GM23338 (cell line): ENCODE data around the gene NDUFB4. TPM values are rescaled to one million over a fixed set of nuclear protein-coding genes. Genes with fewer than 3 reads are reported as not detected.

Experiments used
- ATAC-seq: fragments of 200-7000 bp; cut with Tn5 transposase; 3 replicates; pipeline ENCODE4 v1.9.1; 2020
- DNase-seq: peaks from one replicate; pipeline ENCODE4 v3.0.0-alpha.2; 2015; ENCODE audit warnings: low spot score
- H2AFZ ChIP-seq: fragments of 200-600 bp; sonication (generic); 2 replicates; pipeline ENCODE4 v1.8.0; 2016; ENCODE audit warnings: antibody characterized with exemption, mild to moderate bottlenecking, moderate library complexity
- H3F3A ChIP-seq: fragments of 200-600 bp; sonication (generic); replicated peaks from 2 replicates; pipeline ENCODE4 v1.8.0; 2017; ENCODE audit warnings: antibody characterized with exemption, mixed run types, low read depth
- H3K27ac ChIP-seq: fragments of 200-600 bp; sonication (generic); 2 replicates; pipeline ENCODE4 v1.6.1; 2016; ENCODE audit warnings: low read depth
- H3K27me3 ChIP-seq: fragments of 200-600 bp; sonication (generic); 2 replicates; pipeline ENCODE4 v1.8.0; 2016; ENCODE audit warnings: mild to moderate bottlenecking, mixed run types, moderate library complexity; ENCODE audit not compliant: insufficient read depth
- H3K36me3 ChIP-seq: fragments of 200-600 bp; sonication (generic); 2 replicates; pipeline ENCODE4 v1.8.0; 2016; ENCODE audit warnings: mild to moderate bottlenecking; ENCODE audit not compliant: insufficient read depth
- H3K4me1 ChIP-seq: fragments of 200-600 bp; sonication (generic); 2 replicates; pipeline ENCODE4 v1.8.0; 2016; ENCODE audit warnings: mild to moderate bottlenecking, moderate library complexity; ENCODE audit not compliant: insufficient read depth
- H3K4me2 ChIP-seq: fragments of 200-600 bp; sonication (generic); 2 replicates; pipeline ENCODE4 v1.7.1; 2017; ENCODE audit warnings: mixed run types
- H3K4me3 ChIP-seq: fragments of 200-600 bp; sonication (generic); 2 replicates; pipeline ENCODE4 v1.6.1; 2016; ENCODE audit warnings: mixed run types
- H3K79me2 ChIP-seq: fragments of 200-600 bp; sonication (generic); replicated peaks from 2 replicates; pipeline ENCODE4 v1.8.0; 2017; ENCODE audit warnings: mild to moderate bottlenecking; ENCODE audit not compliant: insufficient read depth
- H3K9me2 ChIP-seq: fragments of 200-600 bp; sonication (generic); 2 replicates; pipeline ENCODE4 v1.8.0; 2017; ENCODE audit not compliant: insufficient read depth
- H4K20me1 ChIP-seq: fragments of 200-600 bp; sonication (generic); replicated peaks from 2 replicates; pipeline ENCODE4 v1.8.0; 2017; ENCODE audit warnings: mild to moderate bottlenecking; ENCODE audit not compliant: insufficient read depth
- H3K27ac Mint-ChIP-seq: 2 replicates; pipeline ENCODE4 v1.8.0; 2020; ENCODE audit warnings: inconsistent platforms, mild to moderate bottlenecking, moderate library complexity, mixed read lengths
- H3K27me3 Mint-ChIP-seq: 3 replicates; pipeline ENCODE4 v1.8.0; 2022; ENCODE audit warnings: low read depth, mild to moderate bottlenecking, moderate library complexity, mixed read lengths, inconsistent platforms; ENCODE audit not compliant: insufficient read depth, poor library complexity
- H3K36me3 Mint-ChIP-seq: 3 replicates; pipeline ENCODE4 v1.8.0; 2021; ENCODE audit warnings: low read depth, mild to moderate bottlenecking, inconsistent platforms, moderate library complexity, mixed read lengths
- H3K4me1 Mint-ChIP-seq: 3 replicates; pipeline ENCODE4 v1.8.0; 2020; ENCODE audit warnings: mild to moderate bottlenecking, inconsistent platforms, mixed read lengths
- H3K4me3 Mint-ChIP-seq: 3 replicates; pipeline ENCODE4 v1.8.0; 2021; ENCODE audit warnings: moderate library complexity, mild to moderate bottlenecking, inconsistent platforms, mixed read lengths
- H3K9me3 Mint-ChIP-seq: 3 replicates; pipeline ENCODE4 v1.8.0; 2020; ENCODE audit warnings: moderate library complexity, mild to moderate bottlenecking, inconsistent platforms, mixed read lengths
- CREB1 ChIP-seq: fragments of 250-450 bp; sonication (Bioruptor Pico); IDR thresholded peaks from 2 replicates; pipeline ENCODE4 v1.5.0; 2020; ENCODE audit warnings: low read depth, mild to moderate bottlenecking, moderate library complexity
- ETS1 ChIP-seq: IDR thresholded peaks from 2 replicates; pipeline ENCODE4 v1.6.1; 2016; ENCODE audit warnings: antibody characterized with exemption
- EZH2 ChIP-seq: fragments of 200-600 bp; sonication (generic); IDR thresholded peaks from one replicate; pipeline ENCODE4 v1.8.0; 2017; ENCODE audit warnings: antibody characterized with exemption, mild to moderate bottlenecking, low read depth; ENCODE audit not compliant: unreplicated experiment
- EZH2phosphoT487 ChIP-seq: fragments of 200-600 bp; sonication (generic); IDR thresholded peaks from one replicate; pipeline ENCODE4 v1.8.1; 2018; ENCODE audit warnings: antibody characterized with exemption; ENCODE audit not compliant: unreplicated experiment
- NANOG ChIP-seq: IDR thresholded peaks from 2 replicates; pipeline ENCODE4 v1.6.1; 2016; ENCODE audit warnings: antibody characterized with exemption, borderline replicate concordance
- POLR2AphosphoS5 ChIP-seq: IDR thresholded peaks from 2 replicates; pipeline ENCODE4 v1.6.1; 2016; ENCODE audit warnings: antibody characterized with exemption, low read depth
- REST ChIP-seq: IDR thresholded peaks from one replicate; pipeline ENCODE4 v1.6.1; 2018; ENCODE audit warnings: antibody characterized with exemption; ENCODE audit not compliant: unreplicated experiment
- STAT1 ChIP-seq: IDR thresholded peaks from one replicate; pipeline ENCODE4 v1.6.1; 2016; ENCODE audit warnings: antibody characterized with exemption; ENCODE audit not compliant: unreplicated experiment
- ZNF114 ChIP-seq: fragments of 250-450 bp; sonication (Bioruptor Pico); IDR thresholded peaks from 2 replicates; pipeline ENCODE4 v1.5.0; 2020; ENCODE audit warnings: mild to moderate bottlenecking, moderate library complexity
- ZNF331 ChIP-seq: fragments of 250-450 bp; sonication (Bioruptor Pico); IDR thresholded peaks from 2 replicates; pipeline ENCODE4 v1.5.0; 2020; ENCODE audit warnings: low read depth, mild to moderate bottlenecking, moderate library complexity
- polyA plus RNA-seq: library from polyadenylated mRNA; unstranded; fragments of >200 nt; fragmentation: Nextera tagmentation; extraction: Ambion mirVana; gene quantifications from 2 replicates; pipeline ENCODE4 v1.2.1, GENCODE V29; 2016
- total RNA-seq: library from RNA; depleted of rRNA; stranded (reverse); fragments of >200 nt; shearing (Covaris generic); gene quantifications from 2 replicates; pipeline ENCODE4 v1.2.3, GENCODE V29; 2014

Gene NDUFB4
- total and polyA plus RNA-seq, 2 experiments from 2014 or later: 199 to 716 TPM

- no peaks in the 10 kb centered on the region for H3K27me3 ChIP-seq
- peaks cover 8% of the 10 kb centered on the region; the same call in 1 of the 3 replicates for H3K9me3 Mint-ChIP-seq
Measured at GRCh38 chr3:120640231-120640630, 44.1 kb downstream of the NDUFB4 start.

GRCh38 chr3:120641696-120642246 is 45.6 kb downstream of the NDUFB4 start:
- no peak overlapping the region for H3K4me3 Mint-ChIP-seq
- peaks cover 15% of the 10 kb centered on the region for H3K4me1 Mint-ChIP-seq
- TF ChIP-seq NANOG: no peak
- TF ChIP-seq REST: no peak
- no peak for TF ChIP-seq ZNF114 (CRISPR knock-in tag)
- TF ChIP-seq ZNF331: no peak
- TF ChIP-seq ETS1: no peak
- TF ChIP-seq CREB1 (CRISPR knock-in tag): no peak
- TF ChIP-seq EZH2phosphoT487: no peak
- no peak for TF ChIP-seq EZH2
- no peak for TF ChIP-seq STAT1
- no peak for TF ChIP-seq POLR2AphosphoS5
- ATAC-seq (no peak), DNase-seq (no peak)
- no peak overlapping the region for H3K27ac Mint-ChIP-seq
- H3K36me3 ChIP-seq: no peaks in the 10 kb centered on the region
- H3K9me2 ChIP-seq: peaks cover 26% of the 10 kb centered on the region
- H3K36me3 Mint-ChIP-seq: peaks cover 7% of the 10 kb centered on the region; the same call in 2 of the 3 replicates
- peaks cover 3% of the 10 kb centered on the region for H3K27me3 Mint-ChIP-seq
- H3K9me3 Mint-ChIP-seq: peaks cover 8% of the 10 kb centered on the region; the same call in 1 of the 3 replicates
- no peaks in the 10 kb centered on the region for H3K4me1 ChIP-seq
- no peak overlapping the region for H2AFZ ChIP-seq
- no peak overlapping the region for H3K27ac ChIP-seq
- H3K4me2 ChIP-seq: no peak overlapping the region
- H3F3A ChIP-seq: no peaks in the 10 kb centered on the region
- H3K79me2 ChIP-seq: no peaks in the 10 kb centered on the region
- no peaks in the 10 kb centered on the region for H3K27me3 ChIP-seq
- H3K4me3 ChIP-seq: no peak overlapping the region
- no peaks in the 10 kb centered on the region for H4K20me1 ChIP-seq

More at GRCh38 chr3:120640231-120640630, 44.1 kb downstream of the NDUFB4 start:
- no peak for TF ChIP-seq STAT1
- TF ChIP-seq ETS1: no peak
- Histone ChIP-seq H2AFZ (no peak overlapping the region), H4K20me1 (no peaks in the 10 kb centered on the region), H3K4me3 (no peak overlapping the region), H3K9me2 (peaks cover 30% of the 10 kb centered on the region), H3K27ac (no peak overlapping the region), H3K4me1 (no peaks in the 10 kb centered on the region), H3K36me3 (no peaks in the 10 kb centered on the region), H3K4me2 (no peak overlapping the region), H3K79me2 (no peaks in the 10 kb centered on the region), H3F3A (no peaks in the 10 kb centered on the region)
- no peak overlapping the region for H3K27ac Mint-ChIP-seq
- peaks cover 9% of the 10 kb centered on the region for H3K4me1 Mint-ChIP-seq
- ATAC-seq: no peak
- DNase-seq: no peak
- peaks cover 3% of the 10 kb centered on the region for H3K27me3 Mint-ChIP-seq
- peaks cover 7% of the 10 kb centered on the region; the same call in 2 of the 3 replicates for H3K36me3 Mint-ChIP-seq
- no peak overlapping the region for H3K4me3 Mint-ChIP-seq
